Right cardiac atrium (tissue), 5 donors: ENCODE measurements around the gene TMEM178B. TPM values are rescaled to one million over a fixed set of nuclear protein-coding genes. Genes with fewer than 3 reads are reported as not detected.

Experiments used
- ATAC-seq, 2 donors: fragments of 200-7000 bp; cut with Tn5 transposase; one replicate each; pipeline versions ENCODE4 v1.8.0 to v1.9.1; 2020; ENCODE audit warnings: moderate library complexity in 2 of 2, mild to moderate bottlenecking in 1 of 2
- DNase-seq, 3 donors: peaks; one replicate each; pipeline ENCODE4 v3.0.0-alpha.2; 2020
- H3K27ac ChIP-seq: one replicate; pipeline ENCODE4 v1.5.1; 2013; ENCODE audit warnings: mild to moderate bottlenecking, low read length, control low read depth, moderate library complexity
- H3K27me3 ChIP-seq: one replicate; pipeline ENCODE4 v1.6.1; 2013; ENCODE audit not compliant: control insufficient read depth, insufficient read depth
- H3K4me1 ChIP-seq: one replicate; pipeline ENCODE4 v1.6.1; 2013; ENCODE audit warnings: low read length; ENCODE audit not compliant: control insufficient read depth, insufficient read depth
- H3K4me3 ChIP-seq: one replicate; pipeline ENCODE4 v1.5.1; 2013; ENCODE audit warnings: low read length, control low read depth
- H3K9me3 ChIP-seq: one replicate; pipeline ENCODE4 v1.6.1; 2013; ENCODE audit warnings: low read length; ENCODE audit not compliant: control insufficient read depth
- WGBS: extraction: QIAGEN DNeasy Blood & Tissue Kit; methylation state at CpG from one replicate; pipeline ENCODE4 v1.1.7; 2013; 5-methylcytosine and 5-hydroxymethylcytosine counted together
- intact Hi-C, 4 donors: fragments of 100-400 bp; cut with DNase I; formaldehyde crosslinking; loops; one replicate each; pipeline versions ENCODE4 v1.11.0 to v1.14.0; 2022 to 2023
- polyA plus RNA-seq: library from polyadenylated mRNA; stranded (reverse); fragments of 200-250 nt; gene quantifications from one replicate; pipeline ENCODE4 v1.2.3, GENCODE V29; 2013
- total RNA-seq, 4 donors: library from RNA; stranded (reverse); fragmentation: NEBNext Ultra II Directional; extraction: Animal tissue kit (Norgen Biotek cat#: 25700); gene quantifications; one replicate each; pipeline ENCODE4 v1.2.1, GENCODE V29; 2021
- donor health status: healthy with polysubstance abuse.
- donor health status: DM: no; HTN: yes; CAD: no.
- donor health status: DM: no; HTN: no; CAD: no.
- donor health status: DM: no; HTN: yes; CAD: no; lungs with severe emphysema.
- donor health status: DM: yes; HTN: yes; CAD: no.

Gene TMEM178B
- total and polyA plus RNA-seq, 5 donors, result 13.3 to 49.6 (median 35.0) TPM

DNA sequence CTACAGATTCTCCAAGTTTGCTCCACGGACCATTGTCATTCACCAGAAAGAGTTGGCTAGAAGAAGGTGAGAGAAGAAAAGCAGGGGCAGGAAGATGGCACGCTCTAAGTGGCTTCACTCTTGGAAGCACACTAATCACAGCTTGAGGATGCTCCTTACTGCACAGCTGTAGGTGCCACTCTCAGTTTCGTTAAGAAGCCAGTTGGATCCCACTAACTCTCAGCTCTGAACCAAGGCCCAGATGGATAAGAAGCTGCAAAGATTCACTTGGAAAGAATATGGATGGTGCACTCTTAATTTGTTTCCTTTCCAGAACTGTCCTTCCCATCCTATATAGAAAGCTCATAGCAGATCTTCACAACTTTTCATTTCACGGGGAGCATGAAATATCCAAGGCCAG lies 382.8 kb downstream of the TMEM178B start:
- 74% methylated on average over 4 of the region's 4 CpGs for WGBS
- ATAC-seq (no peak), DNase-seq (no peak)
- Histone ChIP-seq H3K4me3 (no peak overlapping the region), H3K27ac (no peak overlapping the region), H3K9me3 (no peaks in the 10 kb centered on the region), H3K27me3 (no peaks in the 10 kb centered on the region), H3K4me1 (peaks cover 7% of the 10 kb centered on the region)
- intact Hi-C loops, result no loop called here

DNA sequence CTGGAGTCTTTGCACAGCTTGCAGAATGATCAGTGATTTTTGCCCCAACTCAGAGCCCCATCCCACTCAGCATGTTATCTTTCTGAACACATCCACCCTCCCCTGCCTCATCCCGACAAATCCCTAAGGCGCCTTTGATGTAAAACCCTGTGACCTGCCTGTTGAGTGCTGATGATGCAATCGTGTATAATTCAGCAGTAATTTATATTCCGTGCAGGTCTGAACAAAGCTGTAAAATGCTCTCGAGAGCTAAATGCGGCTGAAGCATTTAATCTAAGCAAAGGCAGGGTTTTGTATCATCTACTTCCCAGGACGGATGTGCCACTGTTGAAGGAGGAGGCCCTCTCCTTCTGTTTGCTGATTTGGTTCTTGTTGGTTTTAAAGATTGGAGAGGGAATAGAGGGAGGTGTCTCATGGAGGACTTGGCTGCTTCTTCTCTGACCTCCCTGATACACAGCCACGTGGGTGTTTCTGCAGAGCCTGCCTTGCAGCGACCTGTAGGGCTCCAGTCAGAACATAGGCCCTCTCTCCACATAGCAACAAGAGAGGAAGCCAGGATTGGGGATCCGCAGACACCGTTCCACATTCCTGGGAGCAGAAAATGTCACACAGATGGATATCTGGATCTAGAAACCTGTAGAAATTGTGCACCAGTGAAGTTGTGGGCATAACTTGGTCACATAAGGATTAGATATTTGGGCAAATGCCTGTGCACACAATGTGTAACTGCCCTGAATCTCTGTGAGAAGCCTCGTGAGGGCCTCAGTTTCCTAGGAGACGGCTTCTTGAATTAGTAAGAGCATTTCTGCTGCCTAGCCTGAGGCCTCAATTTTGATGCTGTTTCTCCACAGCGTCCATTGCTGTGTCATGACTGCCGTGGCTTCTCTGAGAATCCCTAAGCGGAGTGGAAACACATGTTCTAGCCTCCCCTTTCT lies 387.2 kb downstream of the TMEM178B start:
- peak in 1 of 3 donors; percentile 55 for DNase-seq

DNA sequence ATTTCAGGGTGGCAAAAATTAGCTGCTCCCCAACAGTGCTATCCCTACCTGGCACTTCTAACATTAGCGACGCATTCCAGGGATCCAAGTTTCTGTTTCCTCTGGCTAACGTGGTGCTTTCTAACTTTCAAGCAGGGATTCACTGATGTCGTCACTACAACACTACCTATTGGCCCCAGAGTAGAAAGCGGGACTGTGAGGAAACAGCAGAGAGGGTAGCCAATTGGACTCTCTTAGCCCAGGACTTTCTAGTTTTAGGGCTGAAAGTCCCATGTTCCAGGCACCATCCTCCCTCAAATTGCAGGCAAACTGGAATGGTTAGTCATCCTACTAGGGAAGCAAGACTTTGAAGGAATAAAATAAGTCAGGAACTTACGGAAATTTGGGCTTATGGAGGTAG lies 388.1 kb downstream of the TMEM178B start:
- WGBS, result 76% methylated on average over 6 of the region's 6 CpGs
- ATAC-seq, result no peak
- Histone ChIP-seq H3K27ac (no peak overlapping the region), H3K4me3 (no peak overlapping the region), H3K9me3 (no peaks in the 10 kb centered on the region), H3K4me1 (peaks cover 10% of the 10 kb centered on the region), H3K27me3 (no peaks in the 10 kb centered on the region)
- DNase-seq, result no peak
- intact Hi-C loops, result no loop called here

More for the DNA sequence above, 387.2 kb downstream of the TMEM178B start:
- no peaks in the 10 kb centered on the region for H3K27me3 ChIP-seq
- H3K4me1 ChIP-seq, result peaks cover 7% of the 10 kb centered on the region
- peak overlapping the region; percentile 13 for H3K27ac ChIP-seq
- H3K9me3 ChIP-seq, result no peaks in the 10 kb centered on the region
- 47% methylated on average over 16 of the region's 16 CpGs for WGBS
- intact Hi-C loops, result no loop called here
- peak; percentile 28 to 47 for ATAC-seq
- H3K4me3 ChIP-seq, result no peak overlapping the region

DNA sequence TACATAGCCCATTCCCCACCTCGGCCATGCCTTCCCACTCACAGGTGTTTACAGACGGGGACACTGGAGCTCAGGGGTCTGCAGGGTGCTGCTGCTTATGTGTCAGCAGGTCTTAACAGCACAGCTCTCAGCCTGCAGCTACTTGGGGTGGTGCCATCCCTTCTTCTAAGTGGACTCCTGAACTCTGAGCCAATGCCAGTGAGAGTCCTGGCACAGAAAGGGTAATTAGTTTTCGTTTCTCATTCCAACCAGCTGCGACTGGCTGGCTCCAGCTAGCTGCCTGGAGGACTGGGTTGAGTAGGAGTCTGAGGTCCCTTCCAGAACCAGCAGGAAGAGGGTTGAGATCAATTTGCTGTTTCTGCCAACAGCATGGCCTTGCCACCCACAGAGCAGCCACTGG lies 389.1 kb downstream of the TMEM178B start:
- ATAC-seq (peak; percentile 56 to 75), DNase-seq (peak; percentile 29 to 64 (median 49))
- no peak overlapping the region for H3K27ac ChIP-seq
- no peaks in the 10 kb centered on the region for H3K27me3 ChIP-seq
- peaks cover 11% of the 10 kb centered on the region for H3K4me1 ChIP-seq
- H3K4me3 ChIP-seq, result no peak overlapping the region
- WGBS, result 49% methylated on average over 4 of the region's 4 CpGs
- H3K9me3 ChIP-seq, result no peaks in the 10 kb centered on the region
- intact Hi-C loops, result no loop called here

DNA sequence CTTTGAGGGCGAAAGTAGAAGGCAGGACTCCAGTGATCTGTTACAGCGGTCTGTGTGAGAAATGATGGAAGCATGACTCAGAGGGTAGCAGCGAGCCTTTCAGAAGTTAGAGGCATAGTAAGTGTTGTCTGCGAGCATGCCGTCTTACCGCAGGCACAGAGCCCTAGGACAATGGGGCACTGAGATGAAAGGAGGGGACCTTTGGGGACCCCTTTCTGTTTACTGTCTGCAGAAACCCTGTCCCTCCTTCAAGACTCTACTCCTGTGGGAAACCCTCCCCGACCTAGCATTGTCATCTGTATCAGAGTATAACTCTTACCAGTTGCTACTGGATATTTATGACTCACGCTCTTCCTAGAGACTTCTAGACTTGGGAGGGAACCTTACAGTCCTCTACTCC lies 390.1 kb downstream of the TMEM178B start:
- 81% methylated on average over 8 of the region's 8 CpGs for WGBS
- no peak for ATAC-seq
- intact Hi-C loops, result no loop called here
- no peaks in the 10 kb centered on the region for H3K27me3 ChIP-seq
- H3K27ac ChIP-seq, result no peak overlapping the region
- H3K9me3 ChIP-seq, result no peaks in the 10 kb centered on the region
- H3K4me3 ChIP-seq, result no peak overlapping the region
- H3K4me1 ChIP-seq, result peaks cover 11% of the 10 kb centered on the region
- DNase-seq, result no peak

DNA sequence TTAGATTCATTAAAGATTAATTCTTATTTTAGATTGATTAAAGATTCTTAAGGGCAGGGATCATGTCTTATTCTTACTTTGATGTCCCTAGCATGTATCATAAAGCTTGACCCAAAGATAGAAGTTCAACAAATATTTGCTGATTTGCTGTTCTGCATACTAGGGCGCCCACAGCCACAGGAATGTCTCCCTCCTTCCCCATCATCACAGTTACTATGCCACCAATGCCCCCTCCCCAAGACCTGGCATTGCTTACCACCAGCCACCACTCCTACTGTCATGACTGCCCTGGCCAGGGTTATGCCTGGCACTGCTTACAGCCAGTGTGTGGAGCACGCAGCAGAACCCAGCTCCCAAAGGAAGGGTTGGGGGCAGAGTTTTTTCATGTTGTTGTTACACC lies 390.7 kb downstream of the TMEM178B start:
- intact Hi-C loops, result no loop called here
- no peak for ATAC-seq
- Histone ChIP-seq H3K27ac (no peak overlapping the region), H3K27me3 (no peaks in the 10 kb centered on the region), H3K4me3 (no peak overlapping the region), H3K9me3 (no peaks in the 10 kb centered on the region), H3K4me1 (peaks cover 11% of the 10 kb centered on the region)
- WGBS, result 82% methylated on average over 2 of the region's 2 CpGs
- DNase-seq, result no peak

DNA sequence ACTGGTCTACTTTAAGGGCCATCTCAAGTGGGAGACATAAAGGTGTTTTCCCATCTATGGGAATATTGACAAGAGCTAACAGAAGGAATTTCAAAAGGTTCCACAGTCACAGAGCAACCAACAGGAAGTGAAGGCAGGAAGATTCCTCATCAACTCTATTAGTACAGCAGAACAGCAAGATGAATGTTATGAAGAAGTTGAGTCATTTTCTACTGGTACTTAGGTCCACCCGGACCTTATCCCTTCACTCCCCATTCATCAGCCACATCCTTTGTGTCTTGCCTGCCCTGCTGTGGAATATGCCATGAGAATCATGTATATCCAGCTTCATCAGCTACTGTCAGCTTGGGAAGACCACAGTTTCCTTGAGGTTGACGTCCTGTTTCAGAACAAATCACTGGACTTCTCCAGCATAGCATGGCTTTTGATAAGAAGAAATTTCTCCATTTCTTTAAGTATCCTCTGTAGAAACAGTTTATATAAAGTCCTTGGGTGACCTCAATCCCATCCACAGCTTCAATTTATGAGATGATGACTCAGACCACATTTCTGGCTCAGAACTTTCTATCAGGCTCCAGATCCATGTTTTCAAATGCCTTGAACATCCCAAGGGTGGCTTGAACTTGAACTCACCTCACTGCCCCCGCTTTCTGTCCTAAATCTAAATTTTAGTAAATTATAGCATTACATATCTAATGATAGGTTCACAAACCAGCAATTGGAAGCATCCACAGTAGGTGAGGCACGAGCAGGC lies 392.5 kb downstream of the TMEM178B start:
- Histone ChIP-seq H3K4me1 (peaks cover 5% of the 10 kb centered on the region), H3K27ac (no peak overlapping the region), H3K9me3 (no peaks in the 10 kb centered on the region), H3K4me3 (no peak overlapping the region), H3K27me3 (no peaks in the 10 kb centered on the region)
- ATAC-seq (no peak), DNase-seq (no peak)
- intact Hi-C loops, result no loop called here
- WGBS, result 60% methylated on average over 4 of the region's 4 CpGs

DNA sequence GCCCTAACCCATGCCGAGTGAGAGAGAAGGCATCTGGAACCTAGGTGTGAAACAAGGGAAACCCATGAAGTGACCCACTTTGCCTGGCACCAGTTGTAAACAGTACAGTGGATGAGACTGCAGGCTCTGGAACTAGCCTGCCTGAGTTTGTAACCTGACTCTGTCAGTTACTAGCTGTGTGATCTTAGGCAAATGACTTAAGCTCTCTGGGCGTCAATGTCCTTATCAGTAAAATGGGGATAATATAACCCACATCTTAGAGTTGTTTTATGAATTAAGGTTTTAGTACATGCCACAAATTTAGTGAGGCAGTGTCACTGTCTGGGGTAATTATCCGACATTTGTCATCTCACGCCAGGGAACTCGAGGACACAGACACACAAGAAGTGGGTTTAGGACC lies 394.5 kb downstream of the TMEM178B start:
- H3K4me1 ChIP-seq, result peaks cover 4% of the 10 kb centered on the region
- ATAC-seq (no peak), DNase-seq (no peak)
- H3K27me3 ChIP-seq, result no peaks in the 10 kb centered on the region
- no peak overlapping the region for H3K4me3 ChIP-seq
- H3K27ac ChIP-seq, result no peak overlapping the region
- intact Hi-C loops, result no loop called here
- H3K9me3 ChIP-seq, result no peaks in the 10 kb centered on the region
- 86% methylated on average over 5 of the region's 5 CpGs for WGBS

DNA sequence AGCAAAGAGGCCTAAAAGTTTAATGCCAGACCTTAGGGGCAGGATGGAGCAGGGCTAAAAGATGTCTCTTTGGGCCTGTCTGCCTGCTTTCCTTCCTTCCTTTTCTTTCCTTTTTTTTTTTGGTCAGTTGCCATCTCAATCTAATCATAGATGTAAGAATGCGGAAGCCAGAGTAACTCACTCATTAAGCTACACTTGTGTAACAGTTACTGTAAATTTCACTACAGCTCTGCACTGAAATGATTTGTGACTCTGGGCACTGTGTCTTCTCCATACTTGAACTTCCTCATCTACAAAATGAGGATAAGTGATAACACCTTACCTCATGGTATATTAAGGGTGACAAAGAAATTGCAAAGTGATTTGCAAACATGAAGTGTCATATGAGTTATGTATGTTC lies 401.8 kb downstream of the TMEM178B start:
- intact Hi-C loops, result no loop called here
- Histone ChIP-seq H3K9me3 (no peaks in the 10 kb centered on the region), H3K27me3 (no peaks in the 10 kb centered on the region), H3K4me3 (no peak overlapping the region), H3K27ac (no peak overlapping the region), H3K4me1 (no peaks in the 10 kb centered on the region)
- DNase-seq (no peak), ATAC-seq (peak; percentile 10 to 11)
- 54% methylated on average over 1 of the region's 1 CpG for WGBS

DNA sequence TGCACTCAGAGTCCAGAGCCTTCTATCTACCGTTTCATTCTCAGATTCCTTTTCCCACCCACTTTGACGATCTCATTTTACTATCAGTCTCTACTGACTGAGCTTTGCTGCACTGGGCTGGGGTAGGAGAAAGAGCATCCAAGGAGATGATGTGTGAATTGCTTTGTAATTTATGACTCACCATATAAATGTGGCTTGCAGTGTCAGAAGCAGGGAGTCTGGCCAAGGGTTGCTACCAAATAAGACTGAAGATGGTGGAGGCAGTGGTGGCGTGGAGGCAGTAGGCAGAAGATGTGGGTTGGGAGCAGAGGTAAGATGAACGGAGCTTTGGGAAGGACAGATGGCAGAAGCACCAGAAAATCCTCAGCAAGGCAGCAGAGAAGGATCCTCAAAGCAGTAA lies 404.0 kb downstream of the TMEM178B start:
- WGBS, result 60% methylated on average over 4 of the region's 4 CpGs
- Histone ChIP-seq H3K4me3 (no peak overlapping the region), H3K4me1 (no peaks in the 10 kb centered on the region), H3K27ac (peak overlapping the region; percentile 66), H3K9me3 (no peaks in the 10 kb centered on the region), H3K27me3 (no peaks in the 10 kb centered on the region)
- intact Hi-C loops, result no loop called here
- DNase-seq (peak in 2 of 3 donors; percentile 14 to 52), ATAC-seq (peak; percentile 19 to 77)

DNA sequence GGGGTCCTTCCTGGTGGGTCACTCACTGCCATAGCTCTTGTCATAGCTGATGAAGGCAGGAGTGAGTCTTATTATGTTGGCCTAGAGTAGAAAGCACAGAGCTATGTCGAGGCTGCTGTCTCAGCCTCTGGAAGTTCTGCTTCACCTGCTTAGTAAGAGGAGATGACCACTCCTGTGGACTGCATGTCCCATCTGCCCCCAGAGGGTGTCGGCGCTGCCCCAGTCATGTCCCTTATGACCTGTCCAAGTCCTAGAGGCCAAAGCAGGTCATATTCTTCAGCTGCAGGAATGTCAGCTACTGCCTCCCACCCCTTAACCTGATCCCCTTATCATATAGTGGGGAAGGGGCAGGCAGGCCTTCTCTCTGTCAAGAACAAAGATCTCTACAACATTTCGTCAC lies 405.0 kb downstream of the TMEM178B start:
- no peak overlapping the region for H3K27ac ChIP-seq
- no peak overlapping the region for H3K4me3 ChIP-seq
- no peaks in the 10 kb centered on the region for H3K4me1 ChIP-seq
- H3K9me3 ChIP-seq, result no peaks in the 10 kb centered on the region
- ATAC-seq (no peak), DNase-seq (no peak)
- intact Hi-C loops, result no loop called here
- no peaks in the 10 kb centered on the region for H3K27me3 ChIP-seq
- 91% methylated on average over 4 of the region's 4 CpGs for WGBS
